Fibroblast of the conjunctiva (primary cell): Measurements from ENCODE around the gene RUNX3.

Source experiments
- DNase-seq: peaks from one replicate; pipeline ENCODE4 v3.0.0-alpha.2; 2010; ENCODE audit warnings: low read depth

The RUNX3 gene

GRCh38 chr1:24963099-24963872 is 33.2 kb upstream of the RUNX3 start:
- no peak for DNase-seq

- DNase-seq, result no peak
These were observed 32.1 kb upstream of the RUNX3 start for GRCh38 chr1:24961961-24962861.

- DNase-seq, result no peak
These were observed 31.3 kb upstream of the RUNX3 start for GRCh38 chr1:24961334-24961733.

- DNase-seq, result no peak
These were observed 30.2 kb upstream of the RUNX3 start for GRCh38 chr1:24960071-24960801.

- no peak for DNase-seq
These were observed 29.5 kb upstream of the RUNX3 start for GRCh38 chr1:24959623-24959975.

GRCh38 chr1:24958766-24959622 is 28.9 kb upstream of the RUNX3 start:
- no peak for DNase-seq

GRCh38 chr1:24957808-24958752 is 28.0 kb upstream of the RUNX3 start:
- DNase-seq, result no peak

- DNase-seq, result no peak
These were observed 27.1 kb upstream of the RUNX3 start for GRCh38 chr1:24957016-24957807.

- DNase-seq, result no peak
These were observed 25.8 kb upstream of the RUNX3 start for GRCh38 chr1:24955779-24956365.

- DNase-seq, result no peak
These were observed 25.1 kb upstream of the RUNX3 start for GRCh38 chr1:24955161-24955560.

GRCh38 chr1:24954631-24955030 is 24.6 kb upstream of the RUNX3 start:
- no peak for DNase-seq

GRCh38 chr1:24954022-24954421 is 23.9 kb upstream of the RUNX3 start:
- DNase-seq, result no peak

GRCh38 chr1:24952413-24952841 is 22.4 kb upstream of the RUNX3 start:
- no peak for DNase-seq

- no peak for DNase-seq
These were observed 21.8 kb upstream of the RUNX3 start for GRCh38 chr1:24951810-24952412.

GRCh38 chr1:24951337-24951736 is 21.3 kb upstream of the RUNX3 start:
- DNase-seq, result no peak

- DNase-seq, result no peak
These were observed 19.3 kb upstream of the RUNX3 start for GRCh38 chr1:24949331-24949881.

GRCh38 chr1:24948079-24948827 is 18.2 kb upstream of the RUNX3 start:
- DNase-seq, result no peak
